Activated B cell treated with CpG ODN at 0.5 μM for 24 hours (primary cell): ENCODE results near the gene RNASE7. TPM values are rescaled to one million over a fixed set of nuclear protein-coding genes. Genes with fewer than 3 reads are reported as not detected.
"Not testable (repeated sequence)": the region's sequence is repeated elsewhere in the genome, so short reads cannot be mapped to it uniquely, and the experiment has no call there.

Experiments
- ATAC-seq: fragments of 200-7000 bp; cut with Tn5 transposase; one replicate; pipeline ENCODE4 v1.10.0; 2021; ENCODE audit warnings: low read depth, mild to moderate bottlenecking, moderate library complexity
- CTCF ChIA-PET: fragments of 350-600 bp; sonication (Branson Sonifier 250); formaldehyde crosslinking; loops from one replicate; lab custom pipeline; 2021; ENCODE audit warnings: antibody characterized with exemption; lab: Charles Lee
- POLR2A ChIA-PET: fragments of 350-600 bp; sonication (Branson Sonifier 250); formaldehyde crosslinking; loops from one replicate; lab custom pipeline; 2021; ENCODE audit warnings: antibody characterized with exemption; lab: Charles Lee
- DNase-seq: peaks from one replicate; pipeline ENCODE4 v3.0.0; 2022
- H3K27ac Mint-ChIP-seq: one replicate; pipeline ENCODE4 v1.8.0; 2020; ENCODE audit warnings: mixed read lengths
- H3K27me3 Mint-ChIP-seq: one replicate; pipeline ENCODE4 v1.8.0; 2021; ENCODE audit warnings: mixed read lengths
- H3K36me3 Mint-ChIP-seq: one replicate; pipeline ENCODE4 v1.8.0; 2021; ENCODE audit warnings: low read depth, mixed read lengths
- H3K4me1 Mint-ChIP-seq: one replicate; pipeline ENCODE4 v1.8.0; 2021; ENCODE audit warnings: mixed read lengths
- H3K4me3 Mint-ChIP-seq: one replicate; pipeline ENCODE4 v1.8.0; 2020; ENCODE audit warnings: mild to moderate bottlenecking, mixed read lengths
- H3K9me3 Mint-ChIP-seq: one replicate; pipeline ENCODE4 v1.8.0; 2020; ENCODE audit warnings: mixed read lengths
- CTCF ChIP-seq: fragments of 200-600 bp; IDR thresholded peaks from one replicate; pipeline ENCODE4 v1.8.0; 2022; ENCODE audit warnings: antibody characterized with exemption, mild to moderate bottlenecking
- intact Hi-C: fragments of 100-400 bp; cut with micrococcal nuclease; formaldehyde crosslinking; loops from one replicate; pipeline ENCODE4 v1.15.1; 2024
- total RNA-seq: library from RNA; stranded (reverse); gene quantifications from 2 replicates; pipeline ENCODE4 v1.2.3, GENCODE V29; 2022

Gene RNASE7
- total RNA-seq, 1 donor from 2014 or later = not detected

DNA sequence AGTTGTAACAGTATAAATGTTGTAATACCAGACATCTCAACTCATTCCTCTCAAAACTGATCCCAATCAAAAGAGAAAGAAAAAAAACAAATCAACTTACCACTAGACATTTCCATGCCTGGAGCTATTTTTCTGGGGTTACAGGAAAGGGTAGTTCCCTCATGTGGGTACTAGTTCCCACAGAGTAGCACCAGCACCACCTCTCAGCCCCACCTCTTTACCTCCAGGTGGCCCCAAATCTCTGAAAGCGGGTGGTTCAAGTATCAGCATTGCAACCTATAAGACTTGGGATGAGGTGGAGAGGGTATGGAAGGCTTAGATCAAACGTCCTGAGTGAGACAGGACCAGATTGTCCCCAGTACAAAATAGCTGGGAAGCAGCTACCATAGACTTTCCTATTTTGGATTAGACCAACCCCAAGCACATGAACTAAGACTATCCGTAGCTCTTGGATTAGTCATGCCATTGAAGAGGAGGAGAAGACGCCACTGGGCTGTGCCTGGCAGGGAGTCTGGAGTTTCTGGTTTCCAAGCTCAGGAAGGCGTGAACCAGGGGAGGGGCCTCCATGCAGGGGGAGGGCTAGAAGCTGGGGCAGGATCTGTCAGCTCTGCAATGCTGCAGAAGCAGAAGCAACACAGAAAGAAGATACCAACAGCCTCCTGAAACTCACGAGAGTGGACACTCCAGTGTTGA is 43.3 kb upstream of the RNASE7 start, which contains the start of gene SLC39A2:
Gene SLC39A2 (plus strand): TSS at position 620 of the 693 bp plus-strand sequence. CDS start 154 bp downstream, outside the sequence.
- intact Hi-C loops = no loop called here
- peaks cover 40% of the 10 kb centered on the region for H3K36me3 Mint-ChIP-seq
- H3K4me1 Mint-ChIP-seq = no peaks in the 10 kb centered on the region
- DNase-seq = no peak
- ChIA-PET CTCF (interaction anchor here (1.1 to 1.8 kb wide), 4 partner anchors 13 to 93 kb away, joined by 3 to 8 read pairs (median 4); no protein-coding TSS in a partner anchor), POLR2A (no interaction called here)
- no peak within 1 kb of the TSS for H3K4me3 Mint-ChIP-seq
- H3K9me3 Mint-ChIP-seq = no peaks in the 10 kb centered on the region
- no peak for TF ChIP-seq CTCF
- no peak within 1 kb of the TSS for H3K27ac Mint-ChIP-seq
- no peaks in the 10 kb centered on the region for H3K27me3 Mint-ChIP-seq
- no peak for ATAC-seq

GRCh38 chr14:20999591-20999990 is 42.6 kb upstream of the RNASE7 start:
- no peak for ATAC-seq
- DNase-seq = no peak
- Mint-ChIP-seq H3K4me1 (no peaks in the 10 kb centered on the region), H3K9me3 (no peaks in the 10 kb centered on the region), H3K36me3 (peaks cover 33% of the 10 kb centered on the region), H3K27ac (no peak overlapping the region), H3K4me3 (no peak overlapping the region), H3K27me3 (no peaks in the 10 kb centered on the region)
- no peak for TF ChIP-seq CTCF
- ChIA-PET CTCF (interaction anchor here (1.8 kb wide), 1 partner anchor 93 kb away, joined by 6 read pairs; no protein-coding TSS in a partner anchor), POLR2A (no interaction called here)
- intact Hi-C loops = no loop called here

- Mint-ChIP-seq H3K4me3 (no peak overlapping the region), H3K27ac (no peak overlapping the region), H3K27me3 (no peaks in the 10 kb centered on the region), H3K4me1 (no peaks in the 10 kb centered on the region), H3K36me3 (peaks cover 16% of the 10 kb centered on the region), H3K9me3 (no peaks in the 10 kb centered on the region)
- DNase-seq (no peak), ATAC-seq (no peak)
- no peak for TF ChIP-seq CTCF
- POLR2A ChIA-PET = interaction anchor here (0.6 kb wide), 1 partner anchor 478 kb away, joined by 6 read pairs; no protein-coding TSS in a partner anchor
- CTCF ChIA-PET = interaction anchor here (1.4 kb wide), 1 partner anchor 13 kb away, joined by 5 read pairs; no protein-coding TSS in a partner anchor
- intact Hi-C loops = no loop called here
Observed at GRCh38 chr14:21001218-21001617, 40.9 kb upstream of the RNASE7 start.

DNA sequence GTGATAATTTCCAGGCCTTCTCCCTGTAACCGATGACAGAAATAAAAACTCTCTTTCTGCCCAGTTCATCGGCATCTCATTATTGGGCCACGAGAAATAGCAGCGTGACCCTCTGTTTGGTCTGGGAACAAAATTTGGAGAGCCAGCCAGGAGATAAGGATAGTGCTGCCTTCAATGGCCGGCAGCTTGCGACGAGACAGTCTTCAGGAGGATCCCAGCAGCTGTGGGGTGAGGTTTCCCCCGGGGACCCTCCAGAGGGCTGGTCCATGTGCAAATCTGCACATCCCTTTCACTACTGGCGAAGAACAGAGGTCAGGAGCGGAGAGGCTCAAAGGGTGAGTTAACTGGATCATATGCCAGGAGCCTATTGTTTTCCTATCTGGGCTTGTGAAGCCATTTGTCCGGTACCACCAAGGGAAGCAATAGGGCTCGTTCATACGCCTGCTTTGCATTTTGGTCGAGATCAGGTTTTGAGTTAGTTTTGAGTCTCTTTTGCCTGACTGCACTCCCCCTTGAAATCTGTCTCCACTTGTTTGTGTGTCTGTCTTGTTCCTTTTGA is 38.3 kb upstream of the RNASE7 start:
- no peak for DNase-seq
- Mint-ChIP-seq H3K27ac (no peak overlapping the region), H3K4me3 (no peak overlapping the region), H3K36me3 (no peaks in the 10 kb centered on the region), H3K27me3 (no peaks in the 10 kb centered on the region), H3K4me1 (no peaks in the 10 kb centered on the region), H3K9me3 (no peaks in the 10 kb centered on the region)
- ChIA-PET CTCF (interaction anchor here (1.3 to 4.0 kb wide), 3 partner anchors 9 to 33 kb away, joined by 4 to 18 read pairs (median 4); no protein-coding TSS in a partner anchor), POLR2A (no interaction called here)
- TF ChIP-seq CTCF = no peak
- no peak for ATAC-seq
- intact Hi-C loops = no loop called here

- ATAC-seq, DNase-seq, H3K4me1 Mint-ChIP-seq, H3K4me3 Mint-ChIP-seq, POLR2A ChIA-PET, intact Hi-C loops, H3K36me3 Mint-ChIP-seq, H3K9me3 Mint-ChIP-seq, H3K27ac Mint-ChIP-seq: not testable (repeated sequence)
- peaks cover 22% of the 10 kb centered on the region for H3K27me3 Mint-ChIP-seq
- CTCF ChIA-PET = interaction anchor here (12.2 kb wide), 1 partner anchor 97 kb away, joined by 257 read pairs; the partner anchor contains the start of gene TMEM253
Observed at GRCh38 chr14:21009721-21010120, 32.4 kb upstream of the RNASE7 start.
